GM21360 (cell line): ENCODE results near the gene STARD3.
A peak's percentile ranks its signal among the peaks of the same experiment; 100 is the strongest.
"Not testable (repeated sequence)": the region's sequence is repeated elsewhere in the genome, so short reads cannot be mapped to it uniquely, and the experiment has no call there.

ENCODE experiments used
- ATAC-seq: cut with Tn5 transposase; IDR thresholded peaks from one replicate; pipeline ENCODE4 v1.9.1; 2021; ENCODE audit warnings: mild to moderate bottlenecking, moderate library complexity; ENCODE audit not compliant: unreplicated experiment

Gene STARD3

GRCh38 chr17:39636927-39637736 is at the start of gene STARD3:
Gene STARD3 (plus strand): TSS chr17:39637144. CDS start chr17:39653532, 16,388 bp downstream.
- peak; percentile 77 for ATAC-seq

GRCh38 chr17:39590180-39590579 is 46.8 kb upstream of the STARD3 start:
- not testable (repeated sequence) for ATAC-seq

GRCh38 chr17:39591958-39592954 is 44.7 kb upstream of the STARD3 start:
- ATAC-seq: no peak

GRCh38 chr17:39593371-39593770 is 43.6 kb upstream of the STARD3 start:
- no peak for ATAC-seq

GRCh38 chr17:39595294-39595693 is 41.6 kb upstream of the STARD3 start:
- ATAC-seq: no peak

GRCh38 chr17:39595928-39596510 is 40.9 kb upstream of the STARD3 start:
- ATAC-seq: no peak

- no peak for ATAC-seq
Observed at GRCh38 chr17:39596543-39597267, 40.2 kb upstream of the STARD3 start.

- ATAC-seq: no peak
Observed at GRCh38 chr17:39597372-39598046, 39.4 kb upstream of the STARD3 start.

GRCh38 chr17:39598047-39598481 is 38.9 kb upstream of the STARD3 start:
- ATAC-seq: no peak

GRCh38 chr17:39598630-39599003 is 38.3 kb upstream of the STARD3 start:
- ATAC-seq: no peak

- no peak for ATAC-seq
Observed at GRCh38 chr17:39599004-39599664, 37.8 kb upstream of the STARD3 start.

GRCh38 chr17:39599665-39600231 is 37.2 kb upstream of the STARD3 start:
- ATAC-seq: no peak

- ATAC-seq: no peak
Observed at GRCh38 chr17:39600288-39600996, 36.5 kb upstream of the STARD3 start.

GRCh38 chr17:39600997-39601597 is 35.8 kb upstream of the STARD3 start:
- no peak for ATAC-seq

- no peak for ATAC-seq
Observed at GRCh38 chr17:39601758-39602532, 35.0 kb upstream of the STARD3 start.

GRCh38 chr17:39602533-39603303 is 34.2 kb upstream of the STARD3 start:
- no peak for ATAC-seq
